ENCODE results near the gene TNS1.

GRCh38 chr2:217797661-217798069 is 205.1 kb downstream of the TNS1 start:
- no peak for TF ChIP-seq EZH2phosphoT487 (IDR thresholded peaks at IDR 0.05; ENCODE audit: borderline replicate concordance, low read length)
- TF ChIP-seq EZH2 (IDR thresholded peaks at IDR 0.05; ENCODE audit: low read length, unreplicated experiment) = no peak
